HG03342 (cell line): ENCODE data around the gene GRAMD1B.

Experiments
- ATAC-seq: cut with Tn5 transposase; IDR thresholded peaks from one replicate; pipeline ENCODE4 v1.9.1; 2021; ENCODE audit warnings: mild to moderate bottlenecking, moderate library complexity; ENCODE audit not compliant: unreplicated experiment

The GRAMD1B gene

GRCh38 chr11:123408619-123409455 is 21.2 kb upstream of the GRAMD1B start:
- no peak for ATAC-seq

GRCh38 chr11:123409456-123410217 is 20.4 kb upstream of the GRAMD1B start:
- ATAC-seq, result no peak

DNA sequence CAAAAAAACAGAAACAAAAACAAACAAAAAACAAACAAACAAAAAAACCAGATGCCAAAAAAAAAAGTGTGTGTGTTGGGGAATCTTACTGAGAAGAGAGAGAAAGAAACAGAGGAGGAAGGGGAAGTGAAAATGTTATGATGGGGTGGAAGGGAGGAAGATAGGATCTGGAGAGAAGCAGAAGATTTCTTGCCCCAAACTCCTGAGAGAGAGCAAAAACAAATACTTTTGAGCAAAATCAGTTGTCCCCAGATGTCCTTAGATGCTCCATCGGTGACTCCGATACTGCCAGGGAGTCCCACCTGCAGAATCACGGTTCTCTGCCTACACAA is 19.9 kb upstream of the GRAMD1B start:
- ATAC-seq, result no peak

- ATAC-seq, result no peak
These were observed 16.4 kb upstream of the GRAMD1B start for GRCh38 chr11:123413636-123414035.

DNA sequence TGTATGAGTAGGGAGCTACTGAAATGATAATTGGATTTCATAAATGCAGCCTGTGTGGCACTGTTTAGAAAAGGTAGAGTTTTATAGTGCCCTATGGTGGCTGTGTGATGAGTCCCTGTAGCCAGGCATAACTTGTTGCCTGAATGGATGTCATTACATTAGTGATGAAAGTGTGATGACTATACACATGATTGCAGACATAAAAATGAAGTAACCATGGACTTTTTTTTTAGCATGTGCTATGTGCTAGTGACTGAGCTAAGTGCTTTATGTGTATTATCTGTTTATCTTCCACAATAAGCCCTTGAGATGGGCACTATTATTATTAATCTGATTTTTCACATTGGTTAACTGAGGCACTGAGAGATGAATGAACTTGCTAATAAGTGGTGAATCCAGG is 13.5 kb upstream of the GRAMD1B start:
- ATAC-seq, result no peak

- no peak for ATAC-seq
These were observed 11.5 kb upstream of the GRAMD1B start for GRCh38 chr11:123418351-123419114.

DNA sequence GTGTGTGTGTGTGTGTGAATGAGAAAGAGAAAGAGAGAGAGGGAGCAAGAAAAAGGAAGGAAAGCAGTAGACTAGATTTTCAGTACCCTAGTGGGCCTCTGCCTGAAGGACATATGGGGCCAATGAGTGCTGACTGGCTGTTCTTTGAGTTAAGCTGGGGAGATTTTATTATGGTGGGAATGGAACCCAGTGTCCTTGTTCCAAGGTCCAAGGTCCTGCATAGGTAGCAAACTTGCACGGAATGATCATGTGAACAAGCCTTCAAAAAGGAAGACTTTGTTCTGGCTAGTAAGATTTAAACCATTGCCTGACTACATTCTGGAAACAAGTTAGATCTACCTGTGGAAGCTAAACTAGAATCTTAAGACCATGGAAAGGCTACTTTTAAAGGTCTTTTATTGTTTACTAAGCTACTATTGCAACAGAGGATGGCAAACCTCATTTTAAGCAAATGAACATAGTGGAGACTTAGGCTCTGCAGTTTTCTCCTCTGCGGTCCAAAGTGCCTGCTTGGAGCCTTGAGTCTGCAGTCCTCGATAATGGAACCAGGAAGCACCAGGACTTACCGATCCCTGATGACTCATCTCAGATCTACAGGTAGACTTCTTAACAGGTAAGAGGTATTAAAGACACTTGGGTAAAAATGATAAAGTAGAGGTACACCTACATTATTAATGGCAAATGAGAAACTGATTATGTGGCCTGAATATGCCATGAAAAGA is 10.2 kb upstream of the GRAMD1B start:
- ATAC-seq, result no peak

GRCh38 chr11:123421589-123421988 is 8.5 kb upstream of the GRAMD1B start:
- ATAC-seq, result no peak

DNA sequence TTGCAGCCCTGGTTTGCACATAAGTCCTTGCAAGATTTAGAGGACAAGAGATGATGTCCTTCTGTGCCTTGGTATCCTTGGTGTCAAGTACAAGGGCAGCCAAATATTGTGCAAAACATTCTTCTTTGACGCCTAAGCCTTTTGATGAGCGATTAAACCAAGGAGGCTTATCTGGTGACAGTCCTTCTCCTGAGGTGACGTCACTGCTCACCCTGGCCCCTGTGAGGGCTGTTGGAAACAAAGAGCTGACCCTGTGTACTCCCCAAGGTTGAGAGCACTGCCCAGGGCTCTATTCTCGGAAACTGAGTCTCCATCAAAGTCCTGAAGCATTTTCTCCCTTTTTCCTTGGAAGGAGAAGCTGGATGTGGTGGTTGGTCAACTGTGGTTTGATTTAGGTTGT is 4.7 kb upstream of the GRAMD1B start:
- no peak for ATAC-seq

- ATAC-seq, result no peak
These were observed 3.3 kb upstream of the GRAMD1B start for GRCh38 chr11:123426789-123427188.

DNA sequence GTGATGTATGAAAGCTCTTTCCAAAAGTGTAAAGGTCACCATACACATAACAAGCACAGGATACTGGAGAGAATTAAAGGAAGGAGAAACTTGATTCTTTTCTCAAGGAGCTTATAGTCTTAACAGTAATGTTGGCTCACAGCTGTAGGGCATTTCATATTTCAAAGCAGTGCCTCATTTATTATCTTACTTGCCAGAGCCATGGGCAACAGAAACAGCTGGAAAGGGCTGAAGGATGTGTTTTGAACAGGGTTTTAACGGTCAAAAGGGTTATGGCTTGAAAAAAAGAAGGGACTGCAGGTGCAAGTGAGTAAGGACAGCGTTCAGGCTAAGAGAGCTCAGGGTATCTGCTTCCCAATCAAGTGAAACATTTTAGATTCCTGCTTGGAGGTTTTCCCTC is 2.7 kb upstream of the GRAMD1B start:
- no peak for ATAC-seq

- ATAC-seq, result no peak
These were observed 1.9 kb upstream of the GRAMD1B start for GRCh38 chr11:123428116-123428715.

DNA sequence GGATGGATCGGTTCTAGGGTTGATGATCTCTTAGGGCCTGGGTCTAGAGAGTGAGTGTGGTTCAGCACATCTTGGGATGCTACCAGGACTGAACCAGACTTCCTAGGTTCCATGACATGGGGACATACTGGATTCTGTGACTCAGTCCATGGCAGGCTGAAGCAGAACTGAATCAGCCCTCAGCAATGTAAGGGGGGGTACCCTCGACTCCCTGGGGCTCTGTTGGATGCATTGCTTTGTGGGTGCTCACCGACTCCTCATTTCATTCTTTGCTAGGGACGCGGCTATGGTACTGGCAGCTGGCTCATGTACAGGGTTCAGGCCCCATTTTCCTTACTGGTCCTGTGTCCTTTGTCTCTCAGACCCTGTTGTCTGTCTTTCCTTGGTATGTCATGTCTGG is 733 bp upstream of the GRAMD1B start:
- no peak for ATAC-seq

DNA sequence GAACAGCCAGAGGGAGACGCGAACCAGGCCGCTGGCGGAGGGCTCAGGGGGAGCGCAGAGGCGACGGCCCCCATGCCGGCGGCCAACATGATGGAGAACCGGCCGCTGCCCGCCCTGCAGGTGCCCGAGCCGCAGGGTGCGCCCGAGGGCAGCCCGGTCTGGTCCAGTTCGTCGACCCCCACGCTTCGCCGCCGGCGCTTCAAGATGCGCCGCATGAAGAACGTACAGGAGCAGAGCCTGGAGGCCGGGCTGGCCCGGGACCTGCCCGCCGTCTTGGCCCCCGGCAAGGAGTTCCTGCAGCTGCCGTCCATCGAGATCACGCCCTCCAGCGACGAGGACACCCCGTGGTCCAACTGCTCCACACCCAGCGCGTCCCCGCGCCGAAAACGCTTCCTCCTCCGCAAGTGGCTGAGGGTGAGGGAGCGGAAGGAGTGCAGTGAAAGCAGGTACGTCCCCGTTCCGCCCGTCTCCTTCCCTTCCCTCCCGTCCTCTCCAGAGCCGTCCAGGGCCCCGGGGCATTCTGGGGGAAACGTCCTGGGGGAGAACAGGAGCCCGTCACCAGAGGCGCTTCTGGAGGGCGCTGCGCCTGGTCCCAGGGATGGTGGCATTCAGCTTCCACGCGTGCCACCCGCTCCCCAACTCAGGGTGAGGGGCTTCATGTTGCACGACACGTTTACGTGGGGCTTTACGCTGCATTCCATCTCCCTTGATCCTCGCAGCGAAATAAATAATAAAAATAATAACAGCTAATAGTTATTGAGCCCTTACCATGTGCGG is 840 bp downstream of the GRAMD1B start:
- ATAC-seq, result peak; percentile 45

GRCh38 chr11:123431619-123432018 is 1.6 kb downstream of the GRAMD1B start:
- ATAC-seq, result no peak

DNA sequence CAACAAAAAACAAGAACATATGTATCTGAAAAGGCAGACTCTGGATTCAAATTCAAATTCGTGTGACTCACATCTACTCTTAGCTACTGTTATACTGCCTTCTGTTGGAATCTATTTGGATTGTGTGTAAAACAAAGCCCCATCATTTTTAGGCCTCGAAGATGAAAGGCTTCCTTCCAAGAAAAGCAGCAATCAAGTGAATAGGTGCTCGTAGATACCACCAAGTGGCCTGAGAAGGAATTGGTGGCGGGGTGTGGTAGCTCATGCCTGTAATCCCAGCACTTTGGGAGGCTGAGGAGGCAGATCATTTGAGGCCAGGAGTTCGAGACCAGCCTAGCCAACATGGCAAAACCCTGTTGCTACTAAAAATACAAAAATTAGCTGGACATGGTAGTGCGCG is 4.2 kb downstream of the GRAMD1B start:
- no peak for ATAC-seq

DNA sequence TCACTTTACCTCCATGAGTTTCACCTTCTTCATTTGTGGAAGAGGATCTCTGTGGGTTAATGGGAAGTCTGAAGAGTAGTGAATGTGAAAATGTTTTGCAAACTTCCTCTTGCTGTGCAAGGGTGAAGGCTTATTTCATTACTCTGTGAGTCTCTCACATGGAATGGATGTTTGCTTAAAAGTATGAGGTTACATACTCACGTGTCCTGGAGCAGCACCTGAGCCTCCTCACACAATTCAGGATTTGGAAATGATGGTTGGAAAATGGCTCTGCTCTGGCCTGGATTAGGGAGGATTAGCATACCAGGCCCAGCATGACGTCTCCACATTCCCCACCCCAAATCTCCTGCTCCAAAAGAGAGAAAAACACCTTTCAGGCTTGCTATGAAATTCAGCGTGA is 4.8 kb downstream of the GRAMD1B start:
- ATAC-seq, result no peak

- no peak for ATAC-seq
These were observed 7.3 kb downstream of the GRAMD1B start for GRCh38 chr11:123437236-123437979.

DNA sequence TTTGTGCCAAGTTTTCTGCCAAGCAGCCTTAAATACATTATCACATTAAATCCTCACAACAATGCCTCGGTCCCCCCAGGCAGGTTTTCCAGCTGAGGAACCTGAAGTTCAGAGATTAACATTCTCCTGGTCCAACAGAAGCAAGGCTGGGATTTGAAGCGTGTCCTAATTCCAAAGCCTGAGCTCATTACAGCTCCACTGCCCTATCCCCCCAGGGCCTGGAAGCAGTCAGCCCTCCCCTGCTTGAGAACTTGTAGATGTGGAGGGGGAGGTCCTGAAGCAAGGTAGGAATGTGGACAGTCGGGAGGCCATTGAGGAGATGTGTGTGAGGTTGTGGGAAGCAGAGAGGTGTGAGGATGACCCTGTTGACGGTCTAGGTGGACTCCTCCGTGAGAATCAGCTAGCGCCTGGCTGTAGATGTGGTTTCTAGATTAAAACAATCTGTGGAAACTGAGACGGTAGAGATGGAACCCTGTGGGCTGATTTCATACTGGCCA is 8.1 kb downstream of the GRAMD1B start:
- ATAC-seq, result no peak
